Neuronal stem cell (in vitro differentiated cells): ENCODE measurements around the gene PWP1.

Experiments
- DNase-seq: peaks from one replicate; pipeline ENCODE4 v3.0.0-alpha.2; 2013; ENCODE audit warnings: low spot score
- H2AFZ ChIP-seq: one replicate; pipeline ENCODE4 v1.6.1; 2013; ENCODE audit warnings: mild to moderate bottlenecking, low read length, inconsistent platforms
- H2AK5ac ChIP-seq: 2 replicates; pipeline ENCODE4 v1.6.1; 2013; ENCODE audit warnings: low read depth, mild to moderate bottlenecking, inconsistent platforms, low read length, moderate library complexity, mixed read lengths
- H2BK120ac ChIP-seq: 2 replicates; pipeline ENCODE4 v1.6.1; 2013; ENCODE audit warnings: low read depth, mild to moderate bottlenecking, inconsistent platforms, low read length, moderate library complexity, mixed read lengths
- H2BK12ac ChIP-seq: one replicate; pipeline ENCODE4 v1.6.1; 2013; ENCODE audit warnings: low read length, inconsistent platforms
- H2BK15ac ChIP-seq: 2 replicates; pipeline ENCODE4 v1.6.1; 2013; ENCODE audit warnings: mild to moderate bottlenecking, low read length, inconsistent platforms, mixed read lengths
- H2BK5ac ChIP-seq: one replicate; pipeline ENCODE4 v1.6.1; 2013; ENCODE audit warnings: inconsistent platforms, mild to moderate bottlenecking, low read length, moderate library complexity
- H3K14ac ChIP-seq: one replicate; pipeline ENCODE4 v1.6.1; 2013; ENCODE audit warnings: low read length, inconsistent platforms
- H3K18ac ChIP-seq: 2 replicates; pipeline ENCODE4 v1.6.1; 2013; ENCODE audit warnings: low read length, inconsistent platforms
- H3K23ac ChIP-seq: 2 replicates; pipeline ENCODE4 v1.6.1; 2013; ENCODE audit warnings: low read depth, mild to moderate bottlenecking, mixed read lengths, low read length, inconsistent platforms; ENCODE audit not compliant: poor library complexity
- H3K27ac ChIP-seq: replicated peaks from 3 replicates; pipeline ENCODE4 v1.5.1; 2013; ENCODE audit warnings: low read length, inconsistent platforms
- H3K27me3 ChIP-seq, 3 experiments: 2 replicates each; pipeline ENCODE4 v1.6.1; 2013; ENCODE audit warnings: low read length in 3 of 3, mild to moderate bottlenecking in 2 of 3, inconsistent platforms in 1 of 3, low read depth in 1 of 3, mixed read lengths in 1 of 3, moderate library complexity in 1 of 3; ENCODE audit not compliant: control insufficient read depth in 3 of 3, insufficient read depth in 3 of 3
- H3K36me3 ChIP-seq, 2 donors: replicated peaks in 1 of 2; 2 replicates each; pipeline ENCODE4 v1.6.1; 2013; ENCODE audit warnings: low read length in 2 of 2; ENCODE audit not compliant: control insufficient read depth in 2 of 2, insufficient read depth in 2 of 2
- H3K4ac ChIP-seq: 2 replicates; pipeline ENCODE4 v1.6.1; 2013; ENCODE audit warnings: inconsistent platforms, mild to moderate bottlenecking, low read length, moderate library complexity
- H3K4me1 ChIP-seq, 2 donors: 1 replicate in 1 of 2; 2 replicates in 1 of 2; pipeline ENCODE4 v1.6.1; 2013; ENCODE audit warnings: low read length in 2 of 2, low read depth in 1 of 2; ENCODE audit not compliant: control insufficient read depth in 2 of 2, insufficient read depth in 1 of 2
- H3K4me2 ChIP-seq: one replicate; pipeline ENCODE4 v1.6.1; 2013; ENCODE audit warnings: mild to moderate bottlenecking, low read length, inconsistent platforms; ENCODE audit not compliant: insufficient read depth, poor library complexity, severe bottlenecking
- H3K4me3 ChIP-seq, 2 donors: 2 replicates each; pipeline ENCODE4 v1.5.1; 2013; ENCODE audit warnings: low read length in 2 of 2, mild to moderate bottlenecking in 2 of 2, inconsistent platforms in 1 of 2, moderate library complexity in 1 of 2
- H3K79me1 ChIP-seq: one replicate; pipeline ENCODE4 v1.6.1; 2013; ENCODE audit warnings: low read depth, mild to moderate bottlenecking, inconsistent platforms, low read length, moderate library complexity
- H3K9ac ChIP-seq: one replicate; pipeline ENCODE4 v1.6.1; 2013; ENCODE audit warnings: mild to moderate bottlenecking, low read depth, low read length, inconsistent platforms; ENCODE audit not compliant: poor library complexity
- H3K9me3 ChIP-seq, 2 donors: replicated peaks in 1 of 2; 2 replicates each; pipeline versions ENCODE3 to v1.6.1; 2013; ENCODE audit warnings: low read length in 2 of 2, mild to moderate bottlenecking in 2 of 2, inconsistent platforms in 1 of 2, low read depth in 1 of 2, mixed read lengths in 1 of 2, moderate library complexity in 1 of 2; ENCODE audit not compliant: control insufficient read depth in 2 of 2, insufficient read depth in 1 of 2
- H4K8ac ChIP-seq: one replicate; pipeline ENCODE4 v1.6.1; 2013; ENCODE audit warnings: low read depth, mild to moderate bottlenecking, inconsistent platforms, low read length, moderate library complexity
- H4K91ac ChIP-seq: one replicate; pipeline ENCODE4 v1.6.1; 2013; ENCODE audit warnings: low read length, low read depth, mild to moderate bottlenecking, inconsistent platforms; ENCODE audit not compliant: poor library complexity
- WGBS, 2 donors: extraction: QIAGEN DNeasy Blood & Tissue Kit; methylation state at CpG; one replicate each; pipeline ENCODE4 v1.1.7; 2013; ENCODE audit warnings: missing lambda C conversion rate in 2 of 2, mixed read lengths in 1 of 2; ENCODE audit not compliant: insufficient read length in 2 of 2, insufficient replicate concordance in 1 of 2; ENCODE audit errors: extremely low coverage in 2 of 2; 5-methylcytosine and 5-hydroxymethylcytosine counted together

PWP1 gene

DNA sequence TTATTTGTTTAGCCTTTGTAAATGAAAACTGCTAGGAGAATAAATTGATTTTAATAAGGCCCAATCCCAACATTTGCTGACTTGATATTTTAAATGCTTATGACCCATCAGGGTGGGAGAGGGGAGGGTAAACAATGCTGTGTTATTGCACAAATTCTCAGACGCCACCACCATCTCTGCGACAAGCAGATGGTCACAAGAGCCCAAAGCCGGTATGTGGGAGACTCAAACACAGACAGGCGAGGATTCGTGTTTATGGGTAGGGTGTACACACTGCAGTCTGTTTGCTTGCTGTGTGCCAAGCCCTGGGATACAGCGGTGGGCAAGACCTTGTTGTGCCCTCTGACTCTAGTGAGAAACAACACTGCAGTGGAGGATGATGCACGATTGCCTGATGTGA lies 39.2 kb upstream of the PWP1 start:
- peak overlapping the region; percentile 83 for H3K27ac ChIP-seq
- H2BK5ac ChIP-seq = peak overlapping the region; percentile 8
- peak overlapping the region; percentile 93 for H2AFZ ChIP-seq
- H4K8ac ChIP-seq = no peak overlapping the region
- no peak for DNase-seq
- H3K4me3 ChIP-seq = peak overlapping the region in 1 of 2 donors; percentile 2
- no peaks in the 10 kb centered on the region for H3K36me3 ChIP-seq
- no peak overlapping the region for H3K14ac ChIP-seq
- H3K9me3 ChIP-seq = no peaks in the 10 kb centered on the region
- no CpG with 5 or more reads among the region's 7 CpGs for WGBS, 2 donors
- no peak overlapping the region for H3K23ac ChIP-seq
- H2BK12ac ChIP-seq = peak overlapping the region; percentile 98
- H2AK5ac ChIP-seq = peak overlapping the region; percentile 23
- no peak overlapping the region for H2BK15ac ChIP-seq
- H2BK120ac ChIP-seq = no peak overlapping the region
- peak overlapping the region; percentile 15 for H3K18ac ChIP-seq
- H3K9ac ChIP-seq = peak overlapping the region; percentile 10
- peak overlapping the region; percentile 7 for H3K4ac ChIP-seq
- peaks cover 13 to 18% of the 10 kb centered on the region in 2 donors for H3K4me1 ChIP-seq
- H4K91ac ChIP-seq = peak overlapping the region; percentile 76
- no peaks in the 10 kb centered on the region for H3K27me3 ChIP-seq
- no peaks in the 10 kb centered on the region for H3K79me1 ChIP-seq
- H3K4me2 ChIP-seq = no peak overlapping the region

GRCh38 chr12:107649661-107650061 lies 35.9 kb upstream of the PWP1 start:
- WGBS, 2 donors = no CpG with 5 or more reads among the region's 4 CpGs
- H2BK5ac ChIP-seq = no peak overlapping the region

GRCh38 chr12:107650977-107651376 lies 34.6 kb upstream of the PWP1 start:
- H2AFZ ChIP-seq = no peak overlapping the region

More at GRCh38 chr12:107649661-107650061, 35.9 kb upstream of the PWP1 start:
- H3K4me2 ChIP-seq = no peak overlapping the region
- no peak overlapping the region for H2AFZ ChIP-seq
- H4K91ac ChIP-seq = no peak overlapping the region
- H3K27me3 ChIP-seq = no peaks in the 10 kb centered on the region
- H3K9ac ChIP-seq = no peak overlapping the region
- H4K8ac ChIP-seq = no peak overlapping the region
- H3K4me3 ChIP-seq = no peak overlapping the region
- no peak for DNase-seq
- H2BK12ac ChIP-seq = no peak overlapping the region
- H3K4ac ChIP-seq = no peak overlapping the region
- no peak overlapping the region for H3K14ac ChIP-seq
- H3K18ac ChIP-seq = no peak overlapping the region
- H2AK5ac ChIP-seq = no peak overlapping the region
- no peaks in the 10 kb centered on the region for H3K79me1 ChIP-seq
- no peak overlapping the region for H3K27ac ChIP-seq
- peaks cover 13 to 22% of the 10 kb centered on the region in 2 donors for H3K4me1 ChIP-seq
- H3K23ac ChIP-seq = no peak overlapping the region
- no peak overlapping the region for H2BK120ac ChIP-seq
- H3K36me3 ChIP-seq = no peaks in the 10 kb centered on the region
- no peaks in the 10 kb centered on the region for H3K9me3 ChIP-seq
- no peak overlapping the region for H2BK15ac ChIP-seq

GRCh38 chr12:107651571-107652449 lies 33.8 kb upstream of the PWP1 start:
- no CpG with 5 or more reads among the region's 11 CpGs for WGBS, 2 donors
- Histone ChIP-seq H3K36me3 (no peaks in the 10 kb centered on the region), H3K4me3 (no peak overlapping the region), H2AFZ (no peak overlapping the region), H3K27me3 (no peaks in the 10 kb centered on the region), H2BK12ac (no peak overlapping the region), H3K79me1 (no peaks in the 10 kb centered on the region), H3K9me3 (no peaks in the 10 kb centered on the region), H3K27ac (no peak overlapping the region), H3K9ac (no peak overlapping the region), H3K14ac (no peak overlapping the region), H2AK5ac (no peak overlapping the region), H4K8ac (no peak overlapping the region), H3K18ac (no peak overlapping the region), H3K4ac (no peak overlapping the region), H3K4me2 (no peak overlapping the region), H2BK120ac (no peak overlapping the region), H2BK5ac (no peak overlapping the region), H3K23ac (no peak overlapping the region), H2BK15ac (no peak overlapping the region), H3K4me1 (peaks cover 0 to 12% of the 10 kb centered on the region in 2 donors), H4K91ac (no peak overlapping the region)
- no peak for DNase-seq

More at GRCh38 chr12:107650977-107651376, 34.6 kb upstream of the PWP1 start:
- Histone ChIP-seq H3K4ac (no peak overlapping the region), H3K14ac (no peak overlapping the region), H2AK5ac (no peak overlapping the region), H2BK12ac (peak overlapping the region; percentile 77), H3K27me3 (no peaks in the 10 kb centered on the region), H3K9ac (no peak overlapping the region), H3K23ac (no peak overlapping the region), H3K27ac (no peak overlapping the region), H4K8ac (no peak overlapping the region), H3K9me3 (no peaks in the 10 kb centered on the region), H3K4me2 (no peak overlapping the region), H3K18ac (peak overlapping the region; percentile 7), H3K4me1 (peaks cover 6 to 16% of the 10 kb centered on the region in 2 donors), H2BK5ac (no peak overlapping the region), H4K91ac (no peak overlapping the region), H2BK15ac (no peak overlapping the region), H3K4me3 (no peak overlapping the region), H3K36me3 (no peaks in the 10 kb centered on the region), H2BK120ac (no peak overlapping the region), H3K79me1 (no peaks in the 10 kb centered on the region)
- DNase-seq = no peak
- WGBS, 2 donors = no CpG with 5 or more reads among the region's 10 CpGs
